H1 (cell line): Measurements from ENCODE around the gene KCNK4.

Source experiments
- EP300 ChIP-seq, 2 experiments: IDR thresholded peaks; 1 replicate in 1 of 2; 2 replicates in 1 of 2; pipeline ENCODE4 v1.6.1; 2011 to 2012; ENCODE audit warnings: low read depth in 2 of 2, low read length in 2 of 2, mild to moderate bottlenecking in 2 of 2, borderline replicate concordance in 1 of 2, inconsistent platforms in 1 of 2, moderate library complexity in 1 of 2
- EZH2 ChIP-seq: fragments of 200-600 bp; sonication (generic); IDR thresholded peaks from 2 replicates; pipeline ENCODE4 v1.7.1; 2012; ENCODE audit warnings: low read depth, mild to moderate bottlenecking, moderate library complexity, low read length, inconsistent platforms; ENCODE audit not compliant: severe bottlenecking
- KDM1A ChIP-seq: fragments of 200-600, 300-600 bp; sonication (generic); IDR thresholded peaks from 2 replicates; pipeline ENCODE4 v1.7.1; 2016; ENCODE audit warnings: mild to moderate bottlenecking, low read length, borderline replicate concordance
- POLR2A ChIP-seq, 2 experiments: IDR thresholded peaks; 1 replicate in 1 of 2; 2 replicates in 1 of 2; pipeline ENCODE4 v1.6.1; 2011; ENCODE audit warnings: low read depth in 2 of 2, low read length in 2 of 2, mild to moderate bottlenecking in 2 of 2; ENCODE audit errors: control extremely low read depth in 1 of 2
- SIN3A ChIP-seq, 2 experiments: IDR thresholded peaks in 1 of 2; conservative IDR thresholded peaks in 1 of 2; 2 replicates each; pipeline ENCODE4 v1.6.1; 2011 to 2012; ENCODE audit warnings: low read length in 2 of 2, improper control_type of control experiment in 1 of 2, low read depth in 1 of 2, mild to moderate bottlenecking in 1 of 2
- TF ChIP-seq, protein P1 (sequence below), 3 experiments: IDR thresholded peaks; 1 replicate in 2 of 3; 2 replicates in 1 of 3; pipeline versions ENCODE4 v1.5.1 to v1.6.1; 2011; ENCODE audit warnings: low read length in 3 of 3, mild to moderate bottlenecking in 3 of 3, inconsistent platforms in 2 of 3, low read depth in 1 of 3, moderate library complexity in 1 of 3; ENCODE audit not compliant: insufficient read depth in 1 of 3; ENCODE audit errors: control extremely low read depth in 1 of 3

DNA sequence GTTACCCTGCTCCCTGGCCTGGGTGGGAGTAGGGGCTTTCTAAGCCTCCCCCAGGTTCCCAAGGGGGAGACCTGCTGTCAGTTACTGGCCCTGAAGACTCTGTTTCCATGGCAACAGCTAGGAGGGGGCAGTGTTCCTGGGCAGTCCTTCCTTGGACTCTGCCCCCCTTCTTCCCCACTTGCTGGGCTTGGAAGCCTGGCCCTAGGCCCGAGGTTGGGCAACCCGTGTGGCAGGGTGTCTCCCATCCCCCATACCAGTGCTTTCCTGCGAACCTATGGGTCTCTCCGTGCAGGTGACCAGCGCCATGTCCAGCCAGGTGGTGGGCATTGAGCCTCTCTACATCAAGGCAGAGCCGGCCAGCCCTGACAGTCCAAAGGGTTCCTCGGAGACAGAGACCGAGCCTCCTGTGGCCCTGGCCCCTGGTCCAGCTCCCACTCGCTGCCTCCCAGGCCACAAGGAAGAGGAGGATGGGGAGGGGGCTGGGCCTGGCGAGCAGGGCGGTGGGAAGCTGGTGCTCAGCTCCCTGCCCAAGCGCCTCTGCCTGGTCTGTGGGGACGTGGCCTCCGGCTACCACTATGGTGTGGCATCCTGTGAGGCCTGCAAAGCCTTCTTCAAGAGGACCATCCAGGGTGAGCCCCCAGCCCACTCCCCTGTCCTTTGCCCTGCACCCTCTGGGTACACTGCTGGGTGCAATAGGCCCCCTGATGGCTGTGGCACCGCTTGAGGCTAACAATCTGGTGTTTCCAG, 15.9 kb downstream of the KCNK4 start:
- TF ChIP-seq EP300 (IDR thresholded peaks at IDR 0.05; ENCODE audit: borderline replicate concordance in 1 of 2, low read depth in 2 of 2, low read length in 2 of 2) (no peak), KDM1A (no peak), SIN3A (conservative IDR thresholded peaks at IDR 0.05 in 1 of 2, IDR thresholded peaks at IDR 0.05 in 1 of 2; ENCODE audit: low read depth in 1 of 2, low read length in 2 of 2) (no peak), POLR2A (IDR thresholded peaks at IDR 0.05; ENCODE audit: control extremely low read depth in 1 of 2, low read depth in 2 of 2, low read length in 2 of 2) (no peak), EZH2 (no peak)
- TF ChIP-seq, protein P1, sequence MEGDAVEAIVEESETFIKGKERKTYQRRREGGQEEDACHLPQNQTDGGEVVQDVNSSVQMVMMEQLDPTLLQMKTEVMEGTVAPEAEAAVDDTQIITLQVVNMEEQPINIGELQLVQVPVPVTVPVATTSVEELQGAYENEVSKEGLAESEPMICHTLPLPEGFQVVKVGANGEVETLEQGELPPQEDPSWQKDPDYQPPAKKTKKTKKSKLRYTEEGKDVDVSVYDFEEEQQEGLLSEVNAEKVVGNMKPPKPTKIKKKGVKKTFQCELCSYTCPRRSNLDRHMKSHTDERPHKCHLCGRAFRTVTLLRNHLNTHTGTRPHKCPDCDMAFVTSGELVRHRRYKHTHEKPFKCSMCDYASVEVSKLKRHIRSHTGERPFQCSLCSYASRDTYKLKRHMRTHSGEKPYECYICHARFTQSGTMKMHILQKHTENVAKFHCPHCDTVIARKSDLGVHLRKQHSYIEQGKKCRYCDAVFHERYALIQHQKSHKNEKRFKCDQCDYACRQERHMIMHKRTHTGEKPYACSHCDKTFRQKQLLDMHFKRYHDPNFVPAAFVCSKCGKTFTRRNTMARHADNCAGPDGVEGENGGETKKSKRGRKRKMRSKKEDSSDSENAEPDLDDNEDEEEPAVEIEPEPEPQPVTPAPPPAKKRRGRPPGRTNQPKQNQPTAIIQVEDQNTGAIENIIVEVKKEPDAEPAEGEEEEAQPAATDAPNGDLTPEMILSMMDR (IDR thresholded peaks at IDR 0.05; ENCODE audit: control extremely low read depth in 1 of 3, insufficient read depth in 1 of 3, low read depth in 1 of 3, low read length in 3 of 3): no peak
